Endothelial cell of umbilical vein (primary cell): Measurements from ENCODE around the gene PRDM10. TPM values are rescaled to one million over a fixed set of nuclear protein-coding genes. Genes with fewer than 3 reads are reported as not detected.

Source experiments
- BruUV-seq: library from RNA; stranded (reverse); fragments of 400-500 nt; replicated peaks from 2 replicates; lab custom pipeline; 2021; lab: Mats Ljungman, UMichigan
- CTCF ChIA-PET: fragments of 300-600, 350-600 bp; sonication (Branson Sonifier 250); formaldehyde crosslinking; loops from one replicate; lab custom pipeline; 2021; ENCODE audit warnings: antibody characterized with exemption, inconsistent platforms; lab: Charles Lee
- POLR2A ChIA-PET: fragments of 300-600, 350-600 bp; sonication (Branson Sonifier 250); formaldehyde crosslinking; loops from one replicate; lab custom pipeline; 2021; ENCODE audit warnings: antibody characterized with exemption, inconsistent platforms; lab: Charles Lee
- DNase-seq: peaks from one replicate; pipeline ENCODE4 v3.0.0-alpha.2; 2011; ENCODE audit warnings: low read depth, low spot score
- FAIRE-seq: peaks from 2 replicates; lab custom pipeline; 2011; peaks lifted over from hg19 to GRCh38; lab: Jason Lieb, UNC
- H2AFZ ChIP-seq: 2 replicates; pipeline ENCODE4 v1.6.0; 2012; ENCODE audit warnings: low read depth, low read length, control low read depth, inconsistent platforms
- H3K27ac ChIP-seq: 2 replicates; pipeline ENCODE4 v1.5.1; 2011; ENCODE audit warnings: low read depth, mild to moderate bottlenecking, control low read depth, low read length, moderate library complexity; ENCODE audit not compliant: insufficient read depth
- H3K27me3 ChIP-seq, 2 experiments: 2 replicates each; pipeline versions ENCODE4 v1.6.0 to v1.6.1; 2011; ENCODE audit warnings: low read length in 2 of 2, mixed read lengths in 1 of 2; ENCODE audit not compliant: control insufficient read depth in 2 of 2, insufficient read depth in 2 of 2
- H3K36me3 ChIP-seq, 2 experiments: 2 replicates in 1 of 2; 3 replicates in 1 of 2; pipeline ENCODE4 v1.5.1; 2011; ENCODE audit warnings: low read length in 2 of 2, mild to moderate bottlenecking in 1 of 2, moderate library complexity in 1 of 2; ENCODE audit not compliant: control insufficient read depth in 2 of 2, insufficient read depth in 2 of 2; ENCODE audit errors: extremely low read depth in 1 of 2
- H3K4me1 ChIP-seq: 3 replicates; pipeline ENCODE4 v1.5.1; 2011; ENCODE audit warnings: mild to moderate bottlenecking, low read length; ENCODE audit not compliant: control insufficient read depth, insufficient read depth; ENCODE audit errors: extremely low read depth
- H3K4me2 ChIP-seq: 2 replicates; pipeline ENCODE4 v1.6.1; 2011; ENCODE audit warnings: low read length, control low read depth, mixed read lengths; ENCODE audit not compliant: insufficient read depth
- H3K4me3 ChIP-seq, 3 experiments: fragments of 200-600 bp in 1 of 3; sonication (generic), shearing (Covaris generic) in 1 of 3; replicated peaks in 1 of 3; 2 replicates each; pipeline ENCODE4 v1.5.1; 2011 to 2016; ENCODE audit warnings: control low read depth in 3 of 3, low read length in 3 of 3, mild to moderate bottlenecking in 2 of 3, inconsistent platforms in 1 of 3, low read depth in 1 of 3, moderate library complexity in 1 of 3; ENCODE audit not compliant: insufficient read depth in 1 of 3
- H3K79me2 ChIP-seq: 2 replicates; pipeline ENCODE4 v1.6.0; 2012; ENCODE audit warnings: low read length, inconsistent platforms; ENCODE audit not compliant: control insufficient read depth, insufficient read depth
- H3K9ac ChIP-seq: replicated peaks from 2 replicates; pipeline ENCODE3; 2011; ENCODE audit warnings: low read length, control low read depth; ENCODE audit not compliant: insufficient read depth; ENCODE audit errors: extremely low read depth
- H3K9me1 ChIP-seq: replicated peaks from 3 replicates; pipeline ENCODE4 v1.6.0; 2011; ENCODE audit warnings: mild to moderate bottlenecking, low read length; ENCODE audit not compliant: control insufficient read depth, insufficient read depth; ENCODE audit errors: extremely low read depth
- H3K9me3 ChIP-seq: replicated peaks from 2 replicates; pipeline ENCODE4 v1.5.1; 2012; ENCODE audit warnings: low read length, inconsistent platforms; ENCODE audit not compliant: control insufficient read depth, insufficient read depth
- H4K20me1 ChIP-seq: replicated peaks from 2 replicates; pipeline ENCODE3; 2011; ENCODE audit warnings: mild to moderate bottlenecking, low read length; ENCODE audit not compliant: control insufficient read depth, insufficient read depth; ENCODE audit errors: extremely low read depth
- POLR2AphosphoS5 ChIP-seq: IDR thresholded peaks from 2 replicates; pipeline ENCODE4 v1.6.1; 2012; ENCODE audit warnings: low read depth, mild to moderate bottlenecking, control low read depth, low read length, moderate library complexity; ENCODE audit not compliant: insufficient read depth
- dilution Hi-C: fragments of 300-500 bp; cut with MboI; formaldehyde crosslinking; loops from one replicate; pipeline ENCODE4 v1.15.0; 2019; ENCODE audit warnings: low sequenced_read_pairs; ENCODE audit not compliant: extremely low pct_ligation_motif_present
- intact Hi-C: fragments of 100-400 bp; cut with micrococcal nuclease; formaldehyde crosslinking; loops from one replicate; pipeline ENCODE4 v1.10.0; 2022
- polyA plus RNA-seq, 4 experiments: library from polyadenylated mRNA; depleted of rRNA in 3 of 4; stranded (reverse) in 3 of 4; unstranded in 1 of 4; fragments of >200 nt; gene quantifications; 2 replicates each; pipeline versions ENCODE4 v1.2.1 to v1.2.3, GENCODE V29; 2011 to 2012; ENCODE audit warnings: missing spikeins in 1 of 4
- total RNA-seq: library from RNA; stranded (reverse); gene quantifications from 2 replicates; pipeline ENCODE4 v1.2.3, GENCODE V29; 2021
- TF ChIP-seq, protein P1 (sequence below), 2 donors: IDR thresholded peaks; 1 replicate in 1 of 2; 2 replicates in 1 of 2; pipeline ENCODE4 v1.5.1; 2011; ENCODE audit warnings: low read length in 2 of 2, mild to moderate bottlenecking in 2 of 2, moderate library complexity in 2 of 2, control low read depth in 1 of 2, inconsistent platforms in 1 of 2, low read depth in 1 of 2; ENCODE audit not compliant: insufficient read depth in 1 of 2; ENCODE audit errors: extremely low read depth in 1 of 2

Gene PRDM10
- total and polyA plus RNA-seq, 2 donors (not counting 3 experiments of a cell fraction or from before 2014, with no cell fraction given) = 9.6 to 13.0 TPM

DNA sequence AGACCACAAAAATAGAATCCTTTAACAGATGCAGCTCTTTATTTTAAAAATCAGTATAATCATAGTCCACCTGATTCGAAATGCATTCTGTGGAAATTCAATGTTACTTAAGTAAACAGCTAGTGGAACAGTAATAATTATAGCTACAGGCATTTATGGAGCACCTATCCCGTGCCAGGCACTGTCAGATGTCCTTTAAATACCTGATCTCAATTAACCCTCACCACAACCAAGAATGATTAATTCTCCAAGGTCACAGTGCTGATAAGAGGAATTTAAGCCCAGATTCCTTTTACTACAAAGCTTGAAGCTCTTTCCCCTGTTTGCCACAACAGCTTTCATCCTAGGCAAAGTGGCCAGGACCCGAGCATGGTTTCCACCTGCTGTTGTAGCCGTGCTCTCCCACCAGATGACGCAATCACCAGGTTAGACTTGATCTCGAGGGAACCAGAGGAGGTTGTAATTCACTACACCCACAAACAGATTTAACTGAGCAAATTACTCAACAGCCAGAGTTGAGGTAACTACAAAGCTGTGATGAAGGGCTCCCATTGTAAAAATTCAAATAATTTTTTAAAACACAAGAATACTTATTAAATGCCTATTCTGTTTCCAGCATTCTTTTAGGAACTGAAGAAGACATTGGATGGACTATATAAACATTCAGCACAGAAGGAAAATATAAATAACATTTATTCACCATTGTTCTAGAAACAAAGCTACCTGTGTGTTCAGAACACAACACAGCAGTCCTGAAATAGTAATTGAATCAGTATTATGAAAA, 10.3 kb downstream of the PRDM10 start:
- H3K4me2 ChIP-seq = no peak overlapping the region
- dilution Hi-C loops = no loop called here
- no peak overlapping the region for H3K4me3 ChIP-seq
- peaks cover 4% of the 10 kb centered on the region for H3K79me2 ChIP-seq
- TF ChIP-seq, protein P1, sequence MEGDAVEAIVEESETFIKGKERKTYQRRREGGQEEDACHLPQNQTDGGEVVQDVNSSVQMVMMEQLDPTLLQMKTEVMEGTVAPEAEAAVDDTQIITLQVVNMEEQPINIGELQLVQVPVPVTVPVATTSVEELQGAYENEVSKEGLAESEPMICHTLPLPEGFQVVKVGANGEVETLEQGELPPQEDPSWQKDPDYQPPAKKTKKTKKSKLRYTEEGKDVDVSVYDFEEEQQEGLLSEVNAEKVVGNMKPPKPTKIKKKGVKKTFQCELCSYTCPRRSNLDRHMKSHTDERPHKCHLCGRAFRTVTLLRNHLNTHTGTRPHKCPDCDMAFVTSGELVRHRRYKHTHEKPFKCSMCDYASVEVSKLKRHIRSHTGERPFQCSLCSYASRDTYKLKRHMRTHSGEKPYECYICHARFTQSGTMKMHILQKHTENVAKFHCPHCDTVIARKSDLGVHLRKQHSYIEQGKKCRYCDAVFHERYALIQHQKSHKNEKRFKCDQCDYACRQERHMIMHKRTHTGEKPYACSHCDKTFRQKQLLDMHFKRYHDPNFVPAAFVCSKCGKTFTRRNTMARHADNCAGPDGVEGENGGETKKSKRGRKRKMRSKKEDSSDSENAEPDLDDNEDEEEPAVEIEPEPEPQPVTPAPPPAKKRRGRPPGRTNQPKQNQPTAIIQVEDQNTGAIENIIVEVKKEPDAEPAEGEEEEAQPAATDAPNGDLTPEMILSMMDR (IDR thresholded peaks at IDR 0.05; ENCODE audit: extremely low read depth in 1 of 2, insufficient read depth in 1 of 2, low read depth in 1 of 2, low read length in 2 of 2) = peak in 1 of 2 donors; percentile 35
- no peak for TF ChIP-seq POLR2AphosphoS5
- CTCF ChIA-PET = interaction anchor here (0.8 to 4.5 kb wide), 16 partner anchors 10 to 154 kb away, joined by 3 to 74 read pairs (median 8); partner anchors contain the start of gene PRDM10
- H2AFZ ChIP-seq = no peak overlapping the region
- no TSS peak for BruUV-seq
- FAIRE-seq (no peak), DNase-seq (peak; percentile 31)
- peaks cover 5% of the 10 kb centered on the region for H3K4me1 ChIP-seq
- H3K9me3 ChIP-seq = no peaks in the 10 kb centered on the region
- intact Hi-C loops = loop anchor here (1.0 kb wide), 1 partner anchor 140 kb away; no protein-coding TSS in a partner anchor
- no peaks in the 10 kb centered on the region for H3K27me3 ChIP-seq
- H3K9ac ChIP-seq = no peak overlapping the region
- no peaks in the 10 kb centered on the region for H4K20me1 ChIP-seq
- POLR2A ChIA-PET = interaction anchor here (1.7 kb wide), 1 partner anchor 79 kb away, joined by 6 read pairs; no protein-coding TSS in a partner anchor
- no peaks in the 10 kb centered on the region for H3K9me1 ChIP-seq
- no peak overlapping the region for H3K27ac ChIP-seq
- no peaks in the 10 kb centered on the region for H3K36me3 ChIP-seq
